Measurements from ENCODE around the gene SLC43A3.
"Not testable (repeated sequence)": the region's sequence is repeated elsewhere in the genome, so short reads cannot be mapped to it uniquely, and the experiment has no call there.

The SLC43A3 gene

GRCh38 chr11:57403802-57404147 lies 23.1 kb downstream of the SLC43A3 start:
- DNase-seq, result no peak

- DNase-seq, result not testable (repeated sequence)
Measured at GRCh38 chr11:57403003-57403801, 23.7 kb downstream of the SLC43A3 start.

- no peak for DNase-seq
Measured at GRCh38 chr11:57402188-57403002, 24.5 kb downstream of the SLC43A3 start.

GRCh38 chr11:57399972-57400578 lies 26.8 kb downstream of the SLC43A3 start:
- no peak for DNase-seq

GRCh38 chr11:57399221-57399620 lies 27.7 kb downstream of the SLC43A3 start:
- no peak for DNase-seq

GRCh38 chr11:57397394-57397990 lies 29.4 kb downstream of the SLC43A3 start:
- DNase-seq, result no peak

GRCh38 chr11:57396744-57397143 lies 30.2 kb downstream of the SLC43A3 start:
- DNase-seq, result no peak

- DNase-seq, result no peak
Measured at GRCh38 chr11:57395905-57396623, 30.9 kb downstream of the SLC43A3 start.

GRCh38 chr11:57394203-57394965 lies 32.5 kb downstream of the SLC43A3 start:
- no peak for DNase-seq

- no peak for DNase-seq
Measured at GRCh38 chr11:57392763-57393105, 34.2 kb downstream of the SLC43A3 start.

GRCh38 chr11:57392066-57392762 lies 34.7 kb downstream of the SLC43A3 start:
- DNase-seq, result no peak

- no peak for DNase-seq
Measured at GRCh38 chr11:57391539-57391938, 35.4 kb downstream of the SLC43A3 start.

GRCh38 chr11:57391111-57391510 lies 35.8 kb downstream of the SLC43A3 start:
- DNase-seq, result no peak

GRCh38 chr11:57390535-57390934 lies 36.4 kb downstream of the SLC43A3 start, which contains the start of gene PRG2:
TSS of gene PRG2 (minus strand) at chr11:57390650. CDS start at chr11:57389944, 706 bp downstream.
- DNase-seq, result no peak

- peak; percentile 7 for DNase-seq
Measured at GRCh38 chr11:57387289-57388030, 39.5 kb downstream of the SLC43A3 start.

GRCh38 chr11:57386178-57386940 lies 40.6 kb downstream of the SLC43A3 start:
- no peak for DNase-seq

GRCh38 chr11:57380975-57381374 lies 45.9 kb downstream of the SLC43A3 start, which contains the start of gene PRG3:
TSS of gene PRG3 (minus strand) at chr11:57381150. CDS start at chr11:57380708, 442 bp downstream.
- no peak for DNase-seq

- DNase-seq, result no peak
Measured at GRCh38 chr11:57379732-57380131, 47.2 kb downstream of the SLC43A3 start.

GRCh38 chr11:57378186-57378585 lies 48.7 kb downstream of the SLC43A3 start:
- DNase-seq, result no peak

- DNase-seq, result no peak
Measured at GRCh38 chr11:57377107-57377506, 49.8 kb downstream of the SLC43A3 start.
